CD4-positive, alpha-beta T cell treated with Interleukin-6 at 100 ng/mL for 8 hours (primary cell): ENCODE data around the gene VSNL1.

Source experiments
- DNase-seq: peaks from one replicate; pipeline ENCODE4 v3.0.0-alpha.2; 2020; ENCODE audit warnings: mixed read lengths, low spot score

The VSNL1 gene

DNA sequence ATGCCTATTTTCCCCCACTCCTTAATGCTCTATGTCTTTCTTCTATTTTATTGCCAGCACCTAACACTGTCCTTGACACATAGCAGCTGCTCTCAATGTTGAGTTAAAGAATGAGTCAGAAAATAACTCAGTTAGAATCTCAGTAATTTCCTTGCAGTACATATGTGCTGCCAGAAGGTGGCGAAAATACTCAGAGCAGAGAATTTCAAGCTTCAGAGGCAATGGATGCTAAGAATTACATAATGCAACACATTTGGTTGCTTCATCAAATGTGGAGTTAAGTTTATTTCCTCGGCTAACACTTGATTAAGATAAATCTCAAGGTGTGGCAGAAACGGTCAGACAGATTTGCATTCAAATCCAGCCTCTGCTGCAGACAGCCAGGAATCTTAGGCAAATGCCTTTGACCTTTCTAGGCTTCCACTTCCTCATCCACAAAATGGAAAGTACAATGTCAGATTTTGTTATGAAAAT is 105.6 kb downstream of the VSNL1 start:
- DNase-seq, result peak; percentile 42

DNA sequence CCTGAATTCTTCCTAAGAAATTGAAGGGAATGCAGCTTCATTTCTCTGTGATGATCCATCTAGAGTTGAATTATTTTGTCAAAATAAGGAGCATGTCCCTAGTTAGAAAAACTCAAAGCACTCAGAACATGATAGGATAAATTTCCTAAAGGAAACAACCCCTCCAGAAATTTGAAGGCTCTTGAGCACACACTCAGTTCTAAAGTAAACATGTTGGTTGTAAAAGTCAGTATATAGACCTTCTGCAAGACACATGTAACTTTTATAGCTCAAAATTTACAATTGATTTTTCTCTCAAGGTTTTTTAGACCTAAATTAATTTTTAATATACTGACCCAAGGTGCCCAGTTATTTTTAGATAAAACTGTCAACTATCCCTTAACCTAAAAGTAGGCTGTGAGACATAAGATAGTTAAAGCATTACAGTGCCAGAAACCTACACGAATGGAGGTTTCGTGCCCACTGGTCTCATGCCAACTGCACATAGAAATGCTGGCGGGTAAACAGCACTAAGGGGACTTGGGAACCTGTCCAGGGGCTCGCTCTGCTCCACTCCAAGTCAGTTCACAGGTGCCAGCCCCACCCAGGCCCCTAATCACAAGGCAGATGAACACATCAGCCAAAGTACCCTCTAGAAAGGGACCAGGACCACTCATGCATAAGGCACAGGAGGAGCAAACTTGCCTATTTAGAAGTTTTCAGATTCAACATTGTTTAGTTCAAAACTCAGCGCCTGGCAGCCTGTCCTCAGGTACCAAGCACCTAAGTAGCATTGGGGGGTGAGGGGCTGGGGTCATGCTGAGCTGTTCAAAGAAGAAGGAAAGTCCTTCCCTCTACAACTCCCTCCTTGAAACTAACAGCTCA is 106.6 kb downstream of the VSNL1 start:
- DNase-seq, result no peak

DNA sequence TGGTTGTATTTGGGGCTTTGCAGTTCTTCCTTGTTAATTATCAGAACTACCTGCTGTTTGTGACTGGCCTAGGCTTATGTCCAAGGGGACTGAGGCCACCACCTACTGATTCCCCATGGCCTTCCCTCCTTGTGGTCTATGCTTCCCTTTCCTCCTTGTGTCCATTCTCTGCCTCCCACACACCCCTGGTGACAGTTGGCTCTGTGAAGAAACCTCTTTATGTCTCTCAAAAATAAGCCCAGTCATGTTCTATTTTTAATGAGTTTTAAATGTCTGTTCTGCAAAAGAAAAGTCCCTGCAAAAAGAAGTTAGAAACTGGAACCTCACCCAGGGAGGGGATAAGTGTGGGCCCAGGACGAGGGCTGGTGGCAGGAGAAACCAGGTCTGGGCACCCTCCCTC is 108.1 kb downstream of the VSNL1 start:
- DNase-seq, result no peak

DNA sequence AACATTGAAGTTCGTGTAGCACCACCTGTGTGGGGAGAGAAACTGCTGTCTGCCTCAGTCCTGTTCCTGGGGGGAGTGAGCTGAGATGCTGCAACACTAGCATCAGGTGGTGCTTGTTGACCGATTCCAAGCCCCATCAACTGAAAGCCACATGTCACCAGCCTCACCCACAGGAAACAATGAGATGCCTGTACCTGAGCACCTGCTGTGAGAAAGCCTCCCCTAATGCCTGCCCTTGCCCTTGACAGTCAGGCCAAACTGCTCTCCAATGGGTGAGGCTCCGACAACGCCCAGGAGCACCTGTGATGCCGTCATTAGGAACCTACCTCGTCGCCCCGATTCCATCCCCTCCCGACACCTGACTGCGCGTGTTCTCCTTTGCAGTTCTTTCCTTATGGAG is 108.5 kb downstream of the VSNL1 start:
- no peak for DNase-seq

DNA sequence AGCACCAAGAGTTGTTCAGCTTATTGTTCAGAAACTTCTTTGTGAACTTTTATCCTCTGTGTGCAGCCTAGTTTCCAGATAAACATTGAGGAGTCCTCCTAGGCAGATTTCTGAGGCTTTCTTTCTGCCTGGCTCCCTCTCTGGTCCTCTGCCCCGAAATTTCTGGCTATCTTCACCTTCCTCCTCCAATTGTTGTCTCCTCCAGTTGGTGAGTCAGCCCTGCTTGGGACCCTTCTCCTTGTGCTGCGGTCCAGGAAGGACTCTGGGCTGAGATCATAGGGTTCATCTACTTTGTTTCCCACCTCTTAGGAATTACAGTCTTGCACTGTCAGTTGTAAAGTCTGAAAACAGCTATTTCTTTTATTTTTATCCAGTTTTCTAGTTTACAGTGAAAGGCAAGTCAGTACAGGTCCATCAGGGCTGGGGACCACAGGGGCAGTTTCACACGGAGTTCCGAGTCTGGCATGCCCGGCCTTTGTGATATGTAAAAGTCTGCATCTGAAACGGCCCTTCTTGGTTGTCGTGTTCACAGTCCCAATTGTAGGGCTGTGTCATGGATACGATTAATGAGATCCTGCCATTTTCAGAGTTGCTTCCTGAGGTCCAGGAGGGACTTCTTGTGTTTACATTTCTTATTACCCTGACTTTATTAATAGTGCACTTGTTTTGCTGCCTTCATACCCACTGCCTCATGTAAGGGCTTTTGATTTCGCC is 112.3 kb downstream of the VSNL1 start:
- no peak for DNase-seq

DNA sequence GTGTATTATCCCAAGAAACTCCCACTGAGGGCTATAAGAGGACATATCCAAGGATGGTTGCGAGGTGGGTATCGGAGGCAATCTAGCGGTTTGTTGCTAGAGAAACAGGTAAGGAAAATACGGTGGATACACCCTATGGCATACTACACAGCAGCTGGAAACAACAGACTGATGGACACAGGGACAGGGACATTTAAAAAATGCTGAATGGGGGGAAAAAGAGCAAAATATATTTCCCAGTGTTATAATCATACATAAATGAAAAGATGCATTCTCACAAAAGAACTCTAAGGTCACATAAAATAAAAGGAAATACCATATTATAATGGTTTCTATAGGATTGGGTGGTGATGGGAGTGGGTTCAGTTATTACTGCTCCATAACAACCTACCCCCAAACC is 117.3 kb downstream of the VSNL1 start:
- no peak for DNase-seq

DNA sequence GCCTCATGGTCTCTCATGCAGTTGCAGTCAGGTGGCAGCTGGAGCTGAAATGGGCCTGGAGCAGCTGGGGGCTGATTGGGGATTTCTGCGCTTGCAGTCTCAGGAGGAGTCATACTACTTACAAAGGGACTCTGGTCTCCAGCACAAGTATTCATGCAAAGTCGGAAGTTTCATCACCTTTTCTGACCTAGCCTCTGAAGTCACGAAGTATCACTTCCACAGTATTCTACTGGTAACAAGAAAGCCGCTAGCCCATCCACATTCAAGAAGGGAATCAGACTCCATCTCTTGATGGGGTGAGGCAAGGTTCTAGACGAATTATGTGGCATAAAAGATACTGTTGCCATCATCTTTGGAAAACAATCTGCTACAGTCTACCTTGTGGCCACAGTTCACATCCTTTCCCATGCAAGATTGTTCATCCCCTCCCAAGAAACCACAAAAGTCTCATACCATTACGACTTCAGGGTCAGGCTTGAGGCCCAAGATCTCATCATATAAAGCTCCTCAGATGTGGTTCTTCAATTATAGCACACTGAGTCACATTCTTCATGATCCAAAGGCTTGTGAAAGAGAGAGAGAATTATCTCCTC is 117.9 kb downstream of the VSNL1 start:
- no peak for DNase-seq

DNA sequence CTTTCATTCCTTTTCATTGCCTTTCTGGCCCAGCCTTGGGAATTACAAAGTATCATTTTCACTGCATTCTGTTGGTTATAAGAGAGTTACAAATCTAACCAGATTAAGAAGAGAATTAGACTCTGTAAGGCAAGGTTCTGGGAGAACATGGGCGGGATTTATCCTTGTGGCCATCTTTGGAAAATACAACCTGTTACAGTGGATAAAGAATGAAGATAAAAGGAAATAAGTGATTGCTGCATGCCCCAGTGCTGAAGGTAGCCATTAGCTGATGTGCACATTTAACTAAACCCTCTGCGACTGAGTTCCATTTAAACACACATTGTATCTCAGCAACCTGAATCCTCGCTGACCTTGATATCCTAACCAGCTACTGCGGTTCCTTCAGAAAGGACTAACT is 119.7 kb downstream of the VSNL1 start:
- DNase-seq, result no peak

DNA sequence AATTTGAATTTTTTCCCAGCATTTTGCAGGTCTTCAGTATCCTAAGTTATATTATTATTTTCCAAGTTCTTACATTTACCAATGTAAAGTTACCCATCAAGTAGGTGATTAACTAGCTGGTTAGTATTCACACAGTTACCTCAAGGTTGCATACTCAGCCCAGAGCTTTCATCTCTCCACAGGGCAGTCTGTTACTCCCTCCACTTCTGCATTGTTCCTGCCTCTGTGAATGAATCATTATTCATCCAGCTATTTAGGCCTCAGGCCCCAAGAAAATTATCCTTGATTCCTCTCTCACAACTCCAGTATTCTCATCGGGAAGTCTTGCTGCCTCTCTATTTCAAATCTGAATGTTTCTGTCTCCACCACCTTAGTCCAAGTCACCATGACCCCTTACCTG is 121.0 kb downstream of the VSNL1 start:
- DNase-seq, result no peak

DNA sequence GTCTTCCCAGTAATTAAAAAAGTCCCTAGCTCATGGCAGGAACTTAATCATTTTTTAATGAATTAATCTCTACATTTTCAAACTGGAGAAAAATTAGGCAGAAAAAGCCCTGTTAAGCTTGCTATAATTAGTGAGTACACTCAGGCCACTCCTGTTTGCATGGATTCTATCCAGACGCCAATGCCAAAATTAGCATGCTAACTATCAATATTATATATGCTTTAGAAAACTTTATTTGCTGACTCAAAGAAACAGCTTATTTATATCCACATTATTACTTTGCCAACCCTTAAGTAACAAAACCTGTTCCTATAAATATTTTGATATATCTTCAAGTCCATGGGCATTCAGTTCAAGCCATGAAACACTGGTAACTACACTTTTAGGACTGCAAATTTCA is 122.2 kb downstream of the VSNL1 start:
- DNase-seq, result no peak

DNA sequence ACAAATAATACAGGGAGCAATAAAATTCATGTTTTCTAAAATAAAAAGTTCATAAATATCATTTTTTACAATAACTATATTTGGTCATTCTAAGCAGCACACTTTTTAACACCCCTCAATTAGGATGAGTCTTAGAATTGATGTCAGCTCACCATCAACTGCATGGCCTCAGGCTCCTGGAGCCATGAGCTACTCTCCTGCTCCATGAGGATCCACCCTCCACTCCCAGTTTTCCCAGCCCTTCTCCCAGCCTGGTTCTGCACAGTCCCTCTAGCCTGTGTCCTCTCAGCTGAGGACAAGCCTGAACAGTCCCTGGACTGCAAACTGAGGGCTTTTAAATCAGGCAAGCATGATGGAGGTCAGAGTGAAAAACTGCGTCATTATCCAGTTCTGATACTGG is 124.0 kb downstream of the VSNL1 start:
- no peak for DNase-seq

DNA sequence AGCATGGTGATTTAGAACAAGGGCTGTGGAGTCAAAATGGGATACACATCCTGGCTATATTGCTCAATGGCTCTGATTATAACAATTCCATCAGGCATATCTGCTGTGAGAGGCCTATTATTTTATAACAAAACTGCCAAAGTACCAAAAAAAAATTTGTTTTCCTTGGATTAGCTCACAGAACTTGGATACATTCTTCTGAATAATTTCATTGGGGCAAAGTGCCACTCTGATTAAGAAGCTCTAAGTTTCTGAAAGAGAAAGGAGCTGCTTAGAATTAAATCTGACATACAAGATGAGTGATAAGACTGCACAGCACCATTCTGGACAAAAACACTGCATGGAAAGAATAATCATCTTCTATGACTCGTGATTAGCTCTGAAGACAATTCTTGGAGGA is 127.4 kb downstream of the VSNL1 start:
- DNase-seq, result no peak

DNA sequence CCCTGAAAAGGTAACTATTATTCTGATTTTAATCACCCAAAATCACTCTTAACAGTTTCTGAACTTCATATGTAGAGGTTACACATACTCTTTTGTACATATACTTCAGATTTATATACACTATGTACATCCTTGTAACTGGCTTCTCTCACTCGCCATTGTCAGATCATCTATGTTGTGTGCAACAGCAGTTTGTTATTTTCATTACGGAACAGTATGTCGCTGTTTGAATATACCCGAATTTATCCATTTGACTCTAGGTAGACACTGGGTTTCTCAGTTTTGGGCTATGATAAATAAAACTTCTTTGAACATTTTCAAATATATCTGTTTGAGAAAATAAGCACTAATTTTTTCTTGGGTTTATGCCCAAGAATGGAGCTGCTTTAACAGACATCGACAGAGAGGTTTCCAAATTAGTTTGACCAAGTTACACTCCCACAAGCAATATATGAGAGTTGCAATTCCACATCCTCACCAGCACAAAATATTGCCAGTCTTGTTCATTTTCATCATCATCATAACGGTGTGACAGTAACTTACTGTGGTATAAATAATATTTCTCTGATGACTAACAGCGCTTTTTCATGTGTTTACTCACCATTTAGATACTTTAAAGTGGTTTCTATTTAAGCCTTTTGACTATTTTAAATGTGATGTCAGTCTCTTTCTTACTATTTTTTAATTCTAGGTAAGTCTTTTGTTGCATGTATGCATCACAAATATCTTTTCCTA is 132.3 kb downstream of the VSNL1 start:
- DNase-seq, result no peak

DNA sequence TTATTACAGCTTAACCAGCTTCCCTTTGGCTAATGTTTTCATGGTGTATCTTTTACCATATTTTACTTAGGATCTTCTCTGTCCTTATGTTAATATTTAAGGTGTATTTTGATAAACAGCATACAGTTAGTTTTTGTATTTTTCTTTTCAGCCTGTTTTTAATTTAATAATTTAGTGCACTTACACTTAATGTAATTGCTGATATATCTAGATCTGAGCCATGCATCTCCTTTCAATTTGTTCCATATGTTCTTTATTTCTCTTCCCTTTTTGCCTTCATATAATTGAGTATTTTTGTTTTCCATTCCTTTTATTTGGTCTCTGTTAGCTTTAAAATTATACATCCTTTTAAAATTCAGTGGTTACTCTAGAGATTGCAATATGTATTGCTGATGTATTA is 134.3 kb downstream of the VSNL1 start:
- no peak for DNase-seq

DNA sequence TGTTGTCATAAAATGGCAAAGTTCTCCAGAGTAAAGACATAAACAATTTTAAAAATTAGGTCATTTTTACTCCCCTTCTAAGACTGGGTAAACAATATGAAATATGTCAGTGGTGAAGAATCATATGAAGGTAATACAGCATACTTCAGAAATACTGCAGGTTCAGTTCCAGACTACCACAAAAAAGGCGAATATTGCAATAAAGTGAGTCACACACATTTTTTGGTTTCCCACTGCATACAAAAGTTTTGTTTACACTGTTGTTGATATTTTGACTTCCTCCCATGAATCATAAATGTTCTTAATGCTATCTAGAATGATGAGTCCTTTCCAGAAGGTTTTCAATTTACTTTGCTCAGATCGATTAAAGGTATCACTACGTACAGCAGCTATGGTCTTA is 139.6 kb downstream of the VSNL1 start:
- DNase-seq, result no peak

DNA sequence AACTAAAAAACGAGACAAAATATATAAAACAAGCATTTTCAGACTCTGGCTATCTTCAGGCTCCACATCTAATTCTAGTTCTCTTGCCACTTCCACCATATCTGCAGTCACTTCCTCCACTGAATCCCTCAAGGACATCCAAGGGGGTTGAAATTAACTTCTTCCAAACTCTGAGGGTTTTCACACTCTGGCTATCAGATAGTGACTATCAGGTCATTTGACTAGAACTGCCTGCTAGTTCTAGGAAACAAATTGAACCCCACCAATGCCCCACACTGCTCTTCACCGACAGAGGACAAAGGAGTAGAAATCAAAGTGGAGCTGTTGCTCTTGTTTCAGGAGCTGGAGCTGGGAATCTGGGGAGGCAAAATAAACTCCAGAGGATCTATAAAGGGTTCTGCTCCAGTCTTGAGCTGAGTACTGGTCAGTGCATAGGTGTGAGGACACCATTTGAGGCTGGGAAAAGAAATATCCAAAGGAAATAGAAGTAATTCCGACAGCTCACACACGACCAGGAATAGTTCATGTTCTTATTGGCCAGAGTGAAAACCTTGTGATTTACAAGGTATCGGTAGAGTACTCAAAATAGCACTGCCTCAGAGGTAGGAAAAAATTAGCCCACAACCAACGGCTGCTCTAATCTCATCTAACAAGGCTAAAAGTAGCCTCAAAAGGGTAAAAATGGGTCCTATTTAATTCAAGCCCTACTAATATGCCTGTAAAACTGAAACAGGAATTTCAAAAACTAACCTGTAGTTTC is 141.8 kb downstream of the VSNL1 start:
- no peak for DNase-seq

DNA sequence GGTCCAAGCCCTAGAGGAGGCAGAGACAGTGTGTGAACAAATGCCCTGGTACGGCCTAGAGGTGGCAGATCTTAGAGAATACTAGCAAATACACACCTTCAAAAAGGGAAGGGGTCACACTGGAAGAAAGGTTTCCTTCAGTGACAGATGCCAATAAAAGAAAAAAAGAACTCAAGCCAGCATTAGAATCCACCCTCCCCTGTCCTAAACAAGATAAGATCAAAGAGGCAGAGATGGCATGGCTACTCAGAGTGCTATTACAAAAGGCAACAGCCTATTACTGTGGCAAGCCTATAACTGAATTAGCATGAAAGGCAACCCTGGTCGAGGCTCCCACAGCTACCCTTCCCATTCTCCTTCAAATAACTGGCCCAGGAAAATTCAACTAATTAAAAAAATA is 143.5 kb downstream of the VSNL1 start:
- DNase-seq, result no peak

DNA sequence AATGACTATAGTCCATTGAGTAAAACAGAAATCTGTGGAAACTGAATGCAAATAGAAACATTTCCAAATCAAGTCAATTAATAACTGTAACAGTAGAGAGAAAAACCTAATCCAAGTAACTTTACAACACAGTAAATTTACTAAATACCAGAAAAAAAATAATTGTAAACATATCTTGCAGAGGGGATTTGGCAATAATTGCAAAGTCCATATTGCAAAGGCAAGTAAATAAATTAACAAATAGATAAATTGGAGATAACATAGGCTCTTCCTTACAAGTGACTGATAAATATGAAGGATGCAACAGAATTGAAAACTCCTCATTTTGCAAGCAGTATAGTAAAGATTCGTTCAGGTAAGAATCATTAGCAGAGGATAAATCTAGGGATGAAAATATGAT is 148.1 kb downstream of the VSNL1 start:
- no peak for DNase-seq

DNA sequence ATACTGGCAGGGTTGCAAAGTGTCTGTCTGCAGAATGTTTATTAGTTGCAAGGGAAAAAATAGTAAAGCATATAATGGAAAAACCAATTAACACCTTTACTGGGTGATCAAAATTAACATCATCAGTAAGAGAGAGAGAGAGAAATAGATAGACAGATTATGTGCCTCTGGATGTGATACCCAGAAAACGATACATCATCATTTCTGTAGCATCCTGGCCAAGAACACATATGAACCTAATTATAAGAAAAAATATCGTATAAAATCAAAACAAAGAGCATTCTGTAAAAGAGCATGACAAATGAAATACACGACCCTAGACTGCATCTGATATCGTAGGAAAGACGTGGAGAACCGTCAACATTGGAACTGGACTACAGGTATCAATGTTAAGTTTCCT is 148.5 kb downstream of the VSNL1 start:
- DNase-seq, result no peak

DNA sequence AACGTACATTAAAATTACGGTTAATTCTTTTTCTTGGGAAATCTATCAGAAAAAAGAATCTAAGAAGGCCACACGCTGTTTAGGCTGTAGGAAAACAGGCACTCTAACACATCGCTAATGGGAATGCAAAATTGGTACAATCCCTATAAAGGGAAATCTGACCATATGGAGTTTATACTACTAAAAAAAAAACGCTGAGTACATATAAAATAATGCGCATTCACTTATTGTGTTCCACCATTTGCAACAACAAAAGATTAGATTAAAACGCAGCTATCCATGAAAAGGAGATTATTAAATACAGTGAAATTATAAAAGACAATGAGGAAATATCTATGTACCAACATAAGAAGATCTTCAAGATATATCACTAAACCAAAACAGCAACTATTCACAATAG is 150.3 kb downstream of the VSNL1 start:
- DNase-seq, result no peak
